ENCODE data around the gene LIN52. TPM values are rescaled to one million over a fixed set of nuclear protein-coding genes. Genes with fewer than 3 reads are reported as not detected.
A peak's percentile ranks its signal among the peaks of the same experiment; 100 is the strongest.

Gene LIN52
- total and polyA plus RNA-seq, 2 of the 13 experiments (the other 11 are each of a cell fraction or from before 2014, with no cell fraction given), result 11.4 to 23.3 TPM

GRCh38 chr14:74084277-74085046 is at the start of gene LIN52, which contains the start of gene ALDH6A1 (continued):
- TF ChIP-seq LCORL (IDR thresholded peaks at IDR 0.05) (peak; percentile 78), LCORL (CRISPR knock-in tag; IDR thresholded peaks at IDR 0.05) (0 out of 2 replicates have a peak, but pooled peaks have one; percentile 24), ELF4 (CRISPR knock-in tag; IDR thresholded peaks at IDR 0.05; ENCODE audit: borderline replicate concordance) (no peak), BCL3 (CRISPR knock-in tag; IDR thresholded peaks at IDR 0.05) (no peak), HMGXB3 (CRISPR knock-in tag; IDR thresholded peaks at IDR 0.05; ENCODE audit: borderline replicate concordance) (peak; percentile 96), CHD4 (IDR thresholded peaks at IDR 0.05; ENCODE audit: borderline replicate concordance, low read length) (no peak), ZNF280D (CRISPR knock-in tag; IDR thresholded peaks at IDR 0.05) (peak; percentile 8; the same call in 1 of the 2 replicates), GZF1 (CRISPR knock-in tag; IDR thresholded peaks at IDR 0.05) (no peak), ZNF780A (CRISPR knock-in tag; IDR thresholded peaks at IDR 0.05) (no peak), ZNF713 (CRISPR knock-in tag; IDR thresholded peaks at IDR 0.05) (no peak), NFIB (CRISPR knock-in tag; IDR thresholded peaks at IDR 0.05; ENCODE audit: borderline replicate concordance) (no peak), SPEN (CRISPR knock-in tag; IDR thresholded peaks at IDR 0.05; ENCODE audit: low read depth) (peak; percentile 41; the same call in 1 of the 2 replicates), NCOA2 (CRISPR knock-in tag; IDR thresholded peaks at IDR 0.05) (peak; percentile 28; the same call in 1 of the 2 replicates), ZSCAN9 (CRISPR knock-in tag; IDR thresholded peaks at IDR 0.05; ENCODE audit: borderline replicate concordance) (no peak), ZNF773 (CRISPR knock-in tag; IDR thresholded peaks at IDR 0.05; ENCODE audit: borderline replicate concordance) (no peak), PPARG (CRISPR knock-in tag; conservative IDR thresholded peaks at IDR 0.05) (0 out of 2 replicates have a peak, but pooled peaks have one; percentile 11), ZNF709 (CRISPR knock-in tag; IDR thresholded peaks at IDR 0.05) (no peak; the same call in 1 of the 2 replicates), SNAI1 (CRISPR knock-in tag; IDR thresholded peaks at IDR 0.05; ENCODE audit: borderline replicate concordance) (no peak), ZNF180 (CRISPR knock-in tag; IDR thresholded peaks at IDR 0.05; ENCODE audit: borderline replicate concordance, low read depth) (no peak), RBFOX2 (IDR thresholded peaks at IDR 0.05; ENCODE audit: low read depth, low read length) (peak; percentile 90), NFRKB (IDR thresholded peaks at IDR 0.05) (0 out of 2 replicates have a peak, but pooled peaks have one; percentile 34), MIER2 (CRISPR knock-in tag; IDR thresholded peaks at IDR 0.05) (no peak)

All from HepG2 (cell line).